Upper lobe of right lung (tissue), 1 donor: ENCODE results near the gene CNTN4. TPM values are rescaled to one million over a fixed set of nuclear protein-coding genes. Genes with fewer than 3 reads are reported as not detected.

Experiments used
- ATAC-seq: fragments of 200-7000 bp; cut with Tn5 transposase; one replicate; pipeline ENCODE4 v1.9.1; 2020; ENCODE audit warnings: mild to moderate bottlenecking, moderate library complexity
- DNase-seq: peaks from one replicate; pipeline ENCODE4 v3.0.0-alpha.2; 2020
- H3K27ac ChIP-seq: fragments of 200-600 bp; one replicate; pipeline ENCODE4 v1.8.0; 2022
- H3K27me3 ChIP-seq: fragments of 200-600 bp; one replicate; pipeline ENCODE4 v1.8.0; 2022; ENCODE audit warnings: mild to moderate bottlenecking
- H3K36me3 ChIP-seq: fragments of 200-600 bp; one replicate; pipeline ENCODE4 v1.8.0; 2022
- H3K4me1 ChIP-seq: fragments of 200-600 bp; one replicate; pipeline ENCODE4 v1.8.0; 2022
- H3K4me3 ChIP-seq: fragments of 200-600 bp; one replicate; pipeline ENCODE4 v1.8.0; 2022; ENCODE audit warnings: mild to moderate bottlenecking
- H3K9me3 ChIP-seq: fragments of 200-600 bp; one replicate; pipeline ENCODE4 v1.8.0; 2022
- intact Hi-C: fragments of 100-400 bp; cut with DNase I; formaldehyde crosslinking; loops from one replicate; pipeline ENCODE4 v1.11.0; 2022
- total RNA-seq: library from RNA; stranded (reverse); fragmentation: NEBNext Ultra II Directional; extraction: Animal tissue kit (Norgen Biotek cat#: 25700); gene quantifications from one replicate; pipeline ENCODE4 v1.2.1, GENCODE V29; 2021
- TF ChIP-seq, protein P1 (sequence below): fragments of 200-600 bp; IDR thresholded peaks from one replicate; pipeline ENCODE4 v1.8.0; 2022; ENCODE audit warnings: antibody characterized with exemption
- donor health status: DM: no; HTN: yes; CAD: no; lungs with severe emphysema.

The CNTN4 gene
- total RNA-seq, 1 donor from 2014 or later = 11.3 TPM

DNA sequence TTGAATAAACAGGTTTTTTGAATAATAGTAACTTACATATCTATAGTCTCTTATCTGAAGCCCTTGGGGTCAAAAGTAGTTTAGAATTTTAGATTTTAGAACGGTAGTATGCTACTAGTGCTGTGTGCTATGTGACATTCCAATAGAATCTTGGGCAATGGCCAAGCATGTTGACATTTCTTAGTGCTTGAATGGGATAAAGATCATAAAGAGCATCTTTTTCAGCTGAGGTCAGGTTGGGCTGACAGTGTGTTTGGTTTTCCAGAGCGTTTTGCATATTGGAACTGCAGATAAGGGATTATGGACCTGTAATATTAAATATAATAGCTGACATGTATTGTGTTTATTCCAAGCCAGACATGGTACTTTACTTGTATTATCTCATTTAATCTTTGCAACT is 32.1 kb downstream of the CNTN4 start:
- Histone ChIP-seq H3K27ac (no peak overlapping the region), H3K4me3 (no peak overlapping the region), H3K4me1 (no peaks in the 10 kb centered on the region), H3K27me3 (no peaks in the 10 kb centered on the region), H3K9me3 (no peaks in the 10 kb centered on the region), H3K36me3 (no peaks in the 10 kb centered on the region)
- TF ChIP-seq, protein P1, sequence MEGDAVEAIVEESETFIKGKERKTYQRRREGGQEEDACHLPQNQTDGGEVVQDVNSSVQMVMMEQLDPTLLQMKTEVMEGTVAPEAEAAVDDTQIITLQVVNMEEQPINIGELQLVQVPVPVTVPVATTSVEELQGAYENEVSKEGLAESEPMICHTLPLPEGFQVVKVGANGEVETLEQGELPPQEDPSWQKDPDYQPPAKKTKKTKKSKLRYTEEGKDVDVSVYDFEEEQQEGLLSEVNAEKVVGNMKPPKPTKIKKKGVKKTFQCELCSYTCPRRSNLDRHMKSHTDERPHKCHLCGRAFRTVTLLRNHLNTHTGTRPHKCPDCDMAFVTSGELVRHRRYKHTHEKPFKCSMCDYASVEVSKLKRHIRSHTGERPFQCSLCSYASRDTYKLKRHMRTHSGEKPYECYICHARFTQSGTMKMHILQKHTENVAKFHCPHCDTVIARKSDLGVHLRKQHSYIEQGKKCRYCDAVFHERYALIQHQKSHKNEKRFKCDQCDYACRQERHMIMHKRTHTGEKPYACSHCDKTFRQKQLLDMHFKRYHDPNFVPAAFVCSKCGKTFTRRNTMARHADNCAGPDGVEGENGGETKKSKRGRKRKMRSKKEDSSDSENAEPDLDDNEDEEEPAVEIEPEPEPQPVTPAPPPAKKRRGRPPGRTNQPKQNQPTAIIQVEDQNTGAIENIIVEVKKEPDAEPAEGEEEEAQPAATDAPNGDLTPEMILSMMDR = no peak
- intact Hi-C loops = no loop called here
- DNase-seq = no peak
- ATAC-seq = no peak

- Histone ChIP-seq H3K4me3 (no peak overlapping the region), H3K4me1 (no peaks in the 10 kb centered on the region), H3K9me3 (no peaks in the 10 kb centered on the region), H3K27ac (no peak overlapping the region), H3K27me3 (no peaks in the 10 kb centered on the region), H3K36me3 (no peaks in the 10 kb centered on the region)
- DNase-seq = no peak
- no peak for ATAC-seq
- intact Hi-C loops = no loop called here
- TF ChIP-seq, protein P1 = no peak
Measured at GRCh38 chr3:2133146-2133545, 34.5 kb downstream of the CNTN4 start.

DNA sequence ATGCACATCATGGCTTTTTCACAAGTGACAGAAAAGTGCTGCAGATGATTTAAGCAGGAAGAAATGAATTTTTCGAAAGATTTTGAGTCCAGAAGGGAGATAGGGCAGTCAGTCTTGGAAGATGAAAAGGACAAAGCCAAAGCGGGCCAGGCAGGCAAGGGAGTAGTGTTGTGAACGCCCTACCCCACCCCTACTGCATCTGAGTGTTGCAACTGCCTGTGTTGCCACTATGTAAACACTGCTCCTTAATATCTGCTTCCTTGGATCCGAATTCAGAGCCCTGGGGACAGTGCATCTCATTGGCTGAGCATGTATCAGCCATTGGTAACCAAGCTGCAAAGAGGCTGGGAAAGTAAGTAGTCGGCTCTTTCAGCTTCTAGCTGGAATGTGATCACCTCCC is 39.0 kb downstream of the CNTN4 start:
- ATAC-seq (no peak), DNase-seq (no peak)
- Histone ChIP-seq H3K27me3 (no peaks in the 10 kb centered on the region), H3K27ac (no peak overlapping the region), H3K4me1 (no peaks in the 10 kb centered on the region), H3K9me3 (no peaks in the 10 kb centered on the region), H3K36me3 (no peaks in the 10 kb centered on the region), H3K4me3 (no peak overlapping the region)
- TF ChIP-seq, protein P1 = no peak
- intact Hi-C loops = no loop called here

GRCh38 chr3:2141482-2141881 is 42.8 kb downstream of the CNTN4 start:
- Histone ChIP-seq H3K4me1 (no peaks in the 10 kb centered on the region), H3K27me3 (no peaks in the 10 kb centered on the region), H3K27ac (no peak overlapping the region), H3K36me3 (no peaks in the 10 kb centered on the region), H3K4me3 (no peak overlapping the region), H3K9me3 (no peaks in the 10 kb centered on the region)
- ATAC-seq = no peak
- intact Hi-C loops = no loop called here
- no peak for DNase-seq
- TF ChIP-seq, protein P1 = no peak

DNA sequence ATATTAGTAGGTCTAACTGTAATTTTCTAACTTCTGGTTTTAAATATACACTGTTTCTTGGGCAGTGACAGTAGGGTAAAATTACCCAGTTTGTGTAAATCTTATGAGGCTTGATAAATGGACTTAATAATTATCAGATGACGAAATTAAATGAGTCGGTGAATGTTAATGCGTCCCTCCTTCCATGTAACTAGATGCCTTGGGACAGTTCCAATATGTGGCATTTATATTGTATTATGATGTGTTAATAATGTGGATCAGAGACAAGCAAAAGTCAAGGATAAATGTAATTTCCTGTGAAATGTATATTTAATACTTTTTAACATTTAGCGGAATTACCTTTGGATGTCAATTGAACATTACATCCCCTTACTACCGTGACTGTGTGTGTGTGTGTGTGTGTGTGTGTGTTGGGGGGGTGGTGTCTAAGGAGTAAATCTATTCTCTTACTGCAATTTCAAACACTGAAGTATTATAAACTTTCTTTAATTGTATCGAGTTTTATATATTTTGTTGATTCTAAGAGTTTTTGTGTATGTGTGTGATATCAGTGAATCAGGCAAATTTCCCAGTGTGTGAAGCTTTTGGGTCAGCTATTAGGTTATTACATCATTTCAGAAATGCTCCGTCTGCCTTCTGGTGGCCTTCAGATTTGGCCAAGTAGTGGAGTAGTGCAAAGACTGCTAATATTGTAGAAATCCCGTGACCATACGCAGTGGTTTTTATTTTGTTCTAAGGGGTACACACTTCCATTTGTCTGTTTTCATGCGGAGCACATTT is 50.1 kb downstream of the CNTN4 start:
- H3K9me3 ChIP-seq = no peaks in the 10 kb centered on the region
- intact Hi-C loops = no loop called here
- no peaks in the 10 kb centered on the region for H3K27me3 ChIP-seq
- no peaks in the 10 kb centered on the region for H3K4me1 ChIP-seq
- ATAC-seq (no peak), DNase-seq (no peak)
- no peak overlapping the region for H3K27ac ChIP-seq
- H3K4me3 ChIP-seq = no peak overlapping the region
- TF ChIP-seq, protein P1 = no peak
- no peaks in the 10 kb centered on the region for H3K36me3 ChIP-seq
